Uterus (tissue), 4 donors: ENCODE results near the gene TBC1D5. TPM values are rescaled to one million over a fixed set of nuclear protein-coding genes. Genes with fewer than 3 reads are reported as not detected.

Source experiments
- DNase-seq, 2 donors: peaks; one replicate each; pipeline ENCODE4 v3.0.0-alpha.2; 2019 to 2020
- H3K27ac ChIP-seq, 2 donors: fragments of 200-600 bp; sonication (generic); 1 replicate in 1 of 2; 2 replicates in 1 of 2; pipeline ENCODE4 v1.5.1; 2016 to 2018
- H3K27me3 ChIP-seq, 2 donors: fragments of 200-600 bp; sonication (generic); one replicate each; pipeline ENCODE4 v1.5.1; 2018 to 2019; ENCODE audit warnings: control low read depth in 1 of 2
- H3K36me3 ChIP-seq, 2 donors: fragments of 200-600 bp; sonication (generic); one replicate each; pipeline ENCODE4 v1.5.1; 2019; ENCODE audit warnings: control low read depth in 1 of 2
- H3K4me1 ChIP-seq, 2 donors: fragments of 200-600 bp; sonication (generic); one replicate each; pipeline ENCODE4 v1.5.1; 2018 to 2019; ENCODE audit warnings: control low read depth in 1 of 2
- H3K4me3 ChIP-seq, 2 donors: fragments of 200-600 bp; sonication (generic); 1 replicate in 1 of 2; 2 replicates in 1 of 2; pipeline ENCODE4 v1.5.1; 2018 to 2019; ENCODE audit warnings: mild to moderate bottlenecking in 1 of 2
- H3K9me3 ChIP-seq, 2 donors: fragments of 200-600 bp; sonication (generic); one replicate each; pipeline ENCODE4 v1.5.1; 2019; ENCODE audit warnings: control low read depth in 1 of 2
- POLR2A ChIP-seq, 2 donors: fragments of 450-650 bp; IDR thresholded peaks; one replicate each; pipeline ENCODE4 v1.6.1; 2016; ENCODE audit warnings: antibody characterized with exemption in 2 of 2, mild to moderate bottlenecking in 1 of 2, moderate library complexity in 1 of 2
- intact Hi-C: fragments of 100-400 bp; cut with DNase I; formaldehyde crosslinking; loops from one replicate; pipeline ENCODE4 v1.15.1; 2023; ENCODE audit warnings: low total_unique reads
- total RNA-seq, 4 donors: library from RNA; depleted of rRNA in 3 of 4; stranded (reverse); fragments of >200 nt in 3 of 4; gene quantifications; one replicate each; pipeline versions ENCODE4 v1.1.0 to v1.2.4, GENCODE V29; 2014 to 2023
- TF ChIP-seq, protein P1 (sequence below), 4 experiments: fragments of 200-600 bp in 2 of 4; fragments of 450-650 bp in 2 of 4; sonication (generic) in 2 of 4; IDR thresholded peaks; one replicate each; pipeline ENCODE4 v1.5.1; 2016 to 2019; ENCODE audit warnings: antibody characterized with exemption in 4 of 4, mild to moderate bottlenecking in 2 of 4, moderate library complexity in 1 of 4
- donor health status: DM: yes; HTN: yes; CAD: no.

Gene TBC1D5
- total RNA-seq, 4 donors from 2014 or later = 34.6 to 189 (median 75.6) TPM

DNA sequence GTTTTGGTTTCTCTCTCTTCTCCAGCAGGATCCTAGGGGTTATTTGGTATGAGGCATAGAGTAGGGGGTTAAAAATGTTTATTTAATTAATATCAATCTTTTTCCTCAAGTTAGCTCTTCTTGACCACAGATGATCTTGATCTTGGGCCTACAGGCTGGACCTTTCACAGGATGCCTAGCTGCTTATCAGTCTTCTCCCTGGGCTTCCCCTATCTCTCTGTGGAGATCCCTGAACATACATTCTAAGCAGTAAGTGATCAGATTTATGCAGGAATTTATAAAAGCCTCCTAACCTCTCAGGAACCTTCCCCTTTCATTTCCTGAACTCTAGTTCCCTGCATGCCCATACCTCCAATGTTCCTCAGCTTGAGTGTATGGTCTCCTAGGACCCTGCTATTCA is 428.3 kb downstream of the TBC1D5 start:
- Histone ChIP-seq H3K9me3 (no peaks in the 10 kb centered on the region), H3K4me1 (no peaks in the 10 kb centered on the region), H3K27ac (no peak overlapping the region), H3K27me3 (no peaks in the 10 kb centered on the region), H3K4me3 (no peak overlapping the region), H3K36me3 (no peaks in the 10 kb centered on the region)
- intact Hi-C loops = no loop called here
- TF ChIP-seq, protein P1, sequence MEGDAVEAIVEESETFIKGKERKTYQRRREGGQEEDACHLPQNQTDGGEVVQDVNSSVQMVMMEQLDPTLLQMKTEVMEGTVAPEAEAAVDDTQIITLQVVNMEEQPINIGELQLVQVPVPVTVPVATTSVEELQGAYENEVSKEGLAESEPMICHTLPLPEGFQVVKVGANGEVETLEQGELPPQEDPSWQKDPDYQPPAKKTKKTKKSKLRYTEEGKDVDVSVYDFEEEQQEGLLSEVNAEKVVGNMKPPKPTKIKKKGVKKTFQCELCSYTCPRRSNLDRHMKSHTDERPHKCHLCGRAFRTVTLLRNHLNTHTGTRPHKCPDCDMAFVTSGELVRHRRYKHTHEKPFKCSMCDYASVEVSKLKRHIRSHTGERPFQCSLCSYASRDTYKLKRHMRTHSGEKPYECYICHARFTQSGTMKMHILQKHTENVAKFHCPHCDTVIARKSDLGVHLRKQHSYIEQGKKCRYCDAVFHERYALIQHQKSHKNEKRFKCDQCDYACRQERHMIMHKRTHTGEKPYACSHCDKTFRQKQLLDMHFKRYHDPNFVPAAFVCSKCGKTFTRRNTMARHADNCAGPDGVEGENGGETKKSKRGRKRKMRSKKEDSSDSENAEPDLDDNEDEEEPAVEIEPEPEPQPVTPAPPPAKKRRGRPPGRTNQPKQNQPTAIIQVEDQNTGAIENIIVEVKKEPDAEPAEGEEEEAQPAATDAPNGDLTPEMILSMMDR (IDR thresholded peaks at IDR 0.05) = no peak
- TF ChIP-seq POLR2A (IDR thresholded peaks at IDR 0.05) = no peak
- DNase-seq = no peak

DNA sequence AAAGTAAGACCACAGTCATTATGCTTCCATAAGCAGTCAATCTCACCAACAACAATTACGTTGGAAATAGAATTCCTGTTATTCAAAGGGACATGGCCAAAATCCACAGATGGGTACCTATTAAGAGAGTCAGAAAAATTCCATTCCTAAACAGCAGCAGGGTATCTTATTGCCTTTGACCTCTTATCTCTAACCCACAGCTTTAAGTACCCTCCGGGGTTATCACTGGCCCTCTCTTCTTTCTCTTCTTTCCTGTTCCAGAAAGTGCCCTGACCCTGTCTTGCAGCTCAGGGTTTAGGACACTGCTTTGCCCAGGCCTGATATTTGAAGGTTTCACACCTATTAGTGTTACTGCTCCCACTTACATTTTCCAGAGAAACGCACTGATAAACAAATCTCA is 428.7 kb downstream of the TBC1D5 start:
- no peaks in the 10 kb centered on the region for H3K27me3 ChIP-seq
- no peaks in the 10 kb centered on the region for H3K9me3 ChIP-seq
- H3K36me3 ChIP-seq = no peaks in the 10 kb centered on the region
- H3K4me3 ChIP-seq = no peak overlapping the region
- intact Hi-C loops = no loop called here
- no peak for DNase-seq
- no peaks in the 10 kb centered on the region for H3K4me1 ChIP-seq
- H3K27ac ChIP-seq = no peak overlapping the region
- TF ChIP-seq, protein P1 (IDR thresholded peaks at IDR 0.05) = no peak
- TF ChIP-seq POLR2A (IDR thresholded peaks at IDR 0.05) = no peak

DNA sequence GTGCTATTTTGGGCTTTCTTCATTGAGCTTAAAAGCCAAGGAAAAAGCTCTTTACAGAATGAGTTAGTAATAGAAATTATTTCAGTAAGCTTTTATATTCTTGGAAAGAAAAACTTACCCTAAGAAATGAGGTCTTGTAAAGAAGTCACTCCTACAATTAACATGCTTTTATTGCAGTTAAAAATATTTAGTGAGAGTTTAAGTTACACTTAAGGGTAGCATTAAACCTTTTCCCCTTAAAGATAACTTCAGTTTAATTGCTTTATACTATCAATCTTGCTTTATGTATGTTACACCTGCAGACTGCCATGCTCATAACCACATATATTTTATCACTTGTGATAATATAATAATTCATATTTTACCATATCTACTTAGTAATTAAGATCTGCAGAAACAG is 431.4 kb downstream of the TBC1D5 start:
- no peaks in the 10 kb centered on the region for H3K4me1 ChIP-seq
- H3K27ac ChIP-seq = no peak overlapping the region
- no peaks in the 10 kb centered on the region for H3K9me3 ChIP-seq
- intact Hi-C loops = no loop called here
- no peak for TF ChIP-seq POLR2A (IDR thresholded peaks at IDR 0.05)
- TF ChIP-seq, protein P1 (IDR thresholded peaks at IDR 0.05) = no peak
- DNase-seq = no peak
- no peaks in the 10 kb centered on the region for H3K36me3 ChIP-seq
- no peaks in the 10 kb centered on the region for H3K27me3 ChIP-seq
- no peak overlapping the region for H3K4me3 ChIP-seq

DNA sequence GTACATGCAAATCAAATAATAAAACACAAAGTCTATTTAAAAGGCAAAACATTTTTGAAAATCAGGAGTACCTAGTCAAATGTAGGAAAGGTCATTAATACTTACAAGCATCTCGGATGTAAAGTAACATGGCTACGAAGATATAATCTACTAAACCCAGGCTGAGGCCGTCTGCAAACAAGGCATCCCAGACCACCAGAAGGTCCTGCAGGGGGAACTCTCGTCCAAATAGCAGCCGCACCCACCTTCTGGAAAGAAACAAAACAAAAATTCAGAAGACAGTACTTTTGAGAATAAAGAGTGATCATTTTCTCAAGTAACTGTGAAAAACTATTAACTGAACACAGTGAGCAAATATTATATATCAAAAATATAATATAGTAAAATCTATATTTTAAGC is 434.5 kb downstream of the TBC1D5 start:
- TF ChIP-seq POLR2A (IDR thresholded peaks at IDR 0.05) = no peak
- TF ChIP-seq, protein P1 (IDR thresholded peaks at IDR 0.05) = no peak
- intact Hi-C loops = no loop called here
- Histone ChIP-seq H3K4me1 (no peaks in the 10 kb centered on the region), H3K27ac (no peak overlapping the region), H3K4me3 (no peak overlapping the region), H3K9me3 (no peaks in the 10 kb centered on the region), H3K36me3 (no peaks in the 10 kb centered on the region), H3K27me3 (no peaks in the 10 kb centered on the region)
- DNase-seq = no peak

DNA sequence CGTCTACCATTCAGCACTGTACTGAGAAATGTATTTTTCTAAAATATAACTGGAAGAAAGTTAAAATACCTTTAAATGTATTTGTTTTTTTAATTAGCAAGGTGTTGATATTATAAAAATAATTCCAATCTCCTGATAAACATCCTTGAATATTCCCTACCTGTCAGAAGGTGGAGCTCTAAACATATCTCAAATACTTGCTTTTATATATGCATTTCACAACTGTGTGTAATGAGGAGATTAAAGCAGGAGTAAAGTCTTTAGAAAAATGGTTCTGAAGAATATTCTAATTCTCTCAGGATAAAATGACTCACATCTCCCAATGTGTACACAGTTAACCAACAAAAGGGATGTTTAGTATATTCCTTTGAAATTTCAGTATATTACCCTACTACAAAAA is 434.9 kb downstream of the TBC1D5 start:
- Histone ChIP-seq H3K36me3 (no peaks in the 10 kb centered on the region), H3K4me1 (no peaks in the 10 kb centered on the region), H3K27ac (no peak overlapping the region), H3K9me3 (no peaks in the 10 kb centered on the region), H3K4me3 (no peak overlapping the region), H3K27me3 (no peaks in the 10 kb centered on the region)
- no peak for DNase-seq
- TF ChIP-seq, protein P1 (IDR thresholded peaks at IDR 0.05) = no peak
- no peak for TF ChIP-seq POLR2A (IDR thresholded peaks at IDR 0.05)
- intact Hi-C loops = no loop called here
